GM23338 (cell line): ENCODE results near the gene RHBDD1. TPM values are rescaled to one million over a fixed set of nuclear protein-coding genes. Genes with fewer than 3 reads are reported as not detected.

Experiments used
- ATAC-seq: fragments of 200-7000 bp; cut with Tn5 transposase; 3 replicates; pipeline ENCODE4 v1.9.1; 2020
- DNase-seq: peaks from one replicate; pipeline ENCODE4 v3.0.0-alpha.2; 2015; ENCODE audit warnings: low spot score
- H2AFZ ChIP-seq: fragments of 200-600 bp; sonication (generic); 2 replicates; pipeline ENCODE4 v1.8.0; 2016; ENCODE audit warnings: antibody characterized with exemption, mild to moderate bottlenecking, moderate library complexity
- H3F3A ChIP-seq: fragments of 200-600 bp; sonication (generic); replicated peaks from 2 replicates; pipeline ENCODE4 v1.8.0; 2017; ENCODE audit warnings: antibody characterized with exemption, mixed run types, low read depth
- H3K27ac ChIP-seq: fragments of 200-600 bp; sonication (generic); 2 replicates; pipeline ENCODE4 v1.6.1; 2016; ENCODE audit warnings: low read depth
- H3K27me3 ChIP-seq: fragments of 200-600 bp; sonication (generic); 2 replicates; pipeline ENCODE4 v1.8.0; 2016; ENCODE audit warnings: mild to moderate bottlenecking, mixed run types, moderate library complexity; ENCODE audit not compliant: insufficient read depth
- H3K36me3 ChIP-seq: fragments of 200-600 bp; sonication (generic); 2 replicates; pipeline ENCODE4 v1.8.0; 2016; ENCODE audit warnings: mild to moderate bottlenecking; ENCODE audit not compliant: insufficient read depth
- H3K4me1 ChIP-seq: fragments of 200-600 bp; sonication (generic); 2 replicates; pipeline ENCODE4 v1.8.0; 2016; ENCODE audit warnings: mild to moderate bottlenecking, moderate library complexity; ENCODE audit not compliant: insufficient read depth
- H3K4me2 ChIP-seq: fragments of 200-600 bp; sonication (generic); 2 replicates; pipeline ENCODE4 v1.7.1; 2017; ENCODE audit warnings: mixed run types
- H3K4me3 ChIP-seq: fragments of 200-600 bp; sonication (generic); 2 replicates; pipeline ENCODE4 v1.6.1; 2016; ENCODE audit warnings: mixed run types
- H3K79me2 ChIP-seq: fragments of 200-600 bp; sonication (generic); replicated peaks from 2 replicates; pipeline ENCODE4 v1.8.0; 2017; ENCODE audit warnings: mild to moderate bottlenecking; ENCODE audit not compliant: insufficient read depth
- H3K9me2 ChIP-seq: fragments of 200-600 bp; sonication (generic); 2 replicates; pipeline ENCODE4 v1.8.0; 2017; ENCODE audit not compliant: insufficient read depth
- H4K20me1 ChIP-seq: fragments of 200-600 bp; sonication (generic); replicated peaks from 2 replicates; pipeline ENCODE4 v1.8.0; 2017; ENCODE audit warnings: mild to moderate bottlenecking; ENCODE audit not compliant: insufficient read depth
- H3K27ac Mint-ChIP-seq: 2 replicates; pipeline ENCODE4 v1.8.0; 2020; ENCODE audit warnings: inconsistent platforms, mild to moderate bottlenecking, moderate library complexity, mixed read lengths
- H3K27me3 Mint-ChIP-seq: 3 replicates; pipeline ENCODE4 v1.8.0; 2022; ENCODE audit warnings: low read depth, mild to moderate bottlenecking, moderate library complexity, mixed read lengths, inconsistent platforms; ENCODE audit not compliant: insufficient read depth, poor library complexity
- H3K36me3 Mint-ChIP-seq: 3 replicates; pipeline ENCODE4 v1.8.0; 2021; ENCODE audit warnings: low read depth, mild to moderate bottlenecking, inconsistent platforms, moderate library complexity, mixed read lengths
- H3K4me1 Mint-ChIP-seq: 3 replicates; pipeline ENCODE4 v1.8.0; 2020; ENCODE audit warnings: mild to moderate bottlenecking, inconsistent platforms, mixed read lengths
- H3K4me3 Mint-ChIP-seq: 3 replicates; pipeline ENCODE4 v1.8.0; 2021; ENCODE audit warnings: moderate library complexity, mild to moderate bottlenecking, inconsistent platforms, mixed read lengths
- H3K9me3 Mint-ChIP-seq: 3 replicates; pipeline ENCODE4 v1.8.0; 2020; ENCODE audit warnings: moderate library complexity, mild to moderate bottlenecking, inconsistent platforms, mixed read lengths
- CREB1 ChIP-seq: fragments of 250-450 bp; sonication (Bioruptor Pico); IDR thresholded peaks from 2 replicates; pipeline ENCODE4 v1.5.0; 2020; ENCODE audit warnings: low read depth, mild to moderate bottlenecking, moderate library complexity
- EZH2 ChIP-seq: fragments of 200-600 bp; sonication (generic); IDR thresholded peaks from one replicate; pipeline ENCODE4 v1.8.0; 2017; ENCODE audit warnings: antibody characterized with exemption, mild to moderate bottlenecking, low read depth; ENCODE audit not compliant: unreplicated experiment
- EZH2phosphoT487 ChIP-seq: fragments of 200-600 bp; sonication (generic); IDR thresholded peaks from one replicate; pipeline ENCODE4 v1.8.1; 2018; ENCODE audit warnings: antibody characterized with exemption; ENCODE audit not compliant: unreplicated experiment
- JUNB ChIP-seq: IDR thresholded peaks from one replicate; pipeline ENCODE4 v1.6.1; 2016; ENCODE audit warnings: antibody characterized with exemption; ENCODE audit not compliant: unreplicated experiment
- NANOG ChIP-seq: IDR thresholded peaks from 2 replicates; pipeline ENCODE4 v1.6.1; 2016; ENCODE audit warnings: antibody characterized with exemption, borderline replicate concordance
- POLR2AphosphoS5 ChIP-seq: IDR thresholded peaks from 2 replicates; pipeline ENCODE4 v1.6.1; 2016; ENCODE audit warnings: antibody characterized with exemption, low read depth
- STAT1 ChIP-seq: IDR thresholded peaks from one replicate; pipeline ENCODE4 v1.6.1; 2016; ENCODE audit warnings: antibody characterized with exemption; ENCODE audit not compliant: unreplicated experiment
- ZNF114 ChIP-seq: fragments of 250-450 bp; sonication (Bioruptor Pico); IDR thresholded peaks from 2 replicates; pipeline ENCODE4 v1.5.0; 2020; ENCODE audit warnings: mild to moderate bottlenecking, moderate library complexity
- ZNF331 ChIP-seq: fragments of 250-450 bp; sonication (Bioruptor Pico); IDR thresholded peaks from 2 replicates; pipeline ENCODE4 v1.5.0; 2020; ENCODE audit warnings: low read depth, mild to moderate bottlenecking, moderate library complexity
- polyA plus RNA-seq: library from polyadenylated mRNA; unstranded; fragments of >200 nt; fragmentation: Nextera tagmentation; extraction: Ambion mirVana; gene quantifications from 2 replicates; pipeline ENCODE4 v1.2.1, GENCODE V29; 2016
- total RNA-seq: library from RNA; depleted of rRNA; stranded (reverse); fragments of >200 nt; shearing (Covaris generic); gene quantifications from 2 replicates; pipeline ENCODE4 v1.2.3, GENCODE V29; 2014
- TF ChIP-seq, protein P1 (sequence below): IDR thresholded peaks from 2 replicates; pipeline ENCODE4 v1.6.1; 2016; ENCODE audit warnings: antibody characterized with exemption
- TF ChIP-seq, protein P2 (sequence below): fragments of 250-450 bp; sonication (Bioruptor Pico); IDR thresholded peaks from 2 replicates; pipeline ENCODE4 v1.5.0; 2020; ENCODE audit warnings: mild to moderate bottlenecking, moderate library complexity
- TF ChIP-seq, protein P3 (sequence below), 2 experiments: fragments of 200-600 bp in 1 of 2; sonication (generic) in 1 of 2; conservative IDR thresholded peaks; 2 replicates each; pipeline versions ENCODE4 v1.5.1 to v1.6.1; 2016 to 2017; ENCODE audit warnings: antibody characterized with exemption in 2 of 2, low read depth in 2 of 2, mild to moderate bottlenecking in 2 of 2, moderate library complexity in 1 of 2
- TF ChIP-seq, protein P4 (sequence below): IDR thresholded peaks from one replicate; pipeline ENCODE4 v1.6.1; 2018; ENCODE audit warnings: antibody characterized with exemption; ENCODE audit not compliant: unreplicated experiment

The RHBDD1 gene
- total and polyA plus RNA-seq, 2 experiments from 2014 or later, result 7.3 to 13.0 TPM

DNA sequence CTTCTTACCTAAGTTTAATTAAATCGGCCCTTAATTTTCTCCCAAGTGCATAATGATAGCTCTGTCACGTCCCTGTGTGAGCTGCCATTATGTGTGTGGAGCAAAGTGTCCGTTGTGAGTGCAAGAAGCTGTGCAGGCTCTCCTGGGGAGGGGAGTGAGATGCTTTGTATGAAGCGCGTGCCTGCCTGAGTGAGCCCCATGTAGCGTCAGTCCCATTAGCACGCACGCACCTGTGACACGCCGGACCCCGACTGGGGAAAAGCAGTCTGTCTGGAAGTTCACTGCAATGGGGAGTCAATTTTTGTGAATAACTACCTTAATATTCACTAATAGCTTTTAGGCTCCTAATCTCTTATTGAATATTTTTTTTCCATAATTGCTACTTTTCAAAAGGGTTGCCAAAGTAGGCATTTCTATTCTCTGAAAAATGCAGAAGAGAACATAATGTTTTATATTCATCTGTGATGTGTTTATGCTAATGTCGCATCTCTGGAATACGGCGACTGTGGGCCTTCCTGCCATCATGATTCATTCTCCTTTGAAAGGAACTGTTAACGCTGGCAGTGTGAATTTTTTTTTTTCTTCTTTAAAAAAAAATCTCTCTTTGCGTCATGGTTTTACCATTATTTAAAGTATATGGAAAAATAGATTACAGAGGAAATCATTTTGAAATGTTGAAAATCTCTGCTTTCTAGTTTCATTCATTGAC, 170.5 kb downstream of the RHBDD1 start:
- H3K4me2 ChIP-seq, result no peak overlapping the region
- H3K4me1 ChIP-seq, result no peaks in the 10 kb centered on the region
- DNase-seq, result no peak

More for the DNA sequence above, 170.5 kb downstream of the RHBDD1 start:
- Mint-ChIP-seq H3K4me1 (no peaks in the 10 kb centered on the region; the same call in 2 of the 3 replicates), H3K9me3 (no peaks in the 10 kb centered on the region), H3K36me3 (no peaks in the 10 kb centered on the region), H3K27ac (no peak overlapping the region), H3K27me3 (peaks cover 2% of the 10 kb centered on the region), H3K4me3 (no peak overlapping the region)
- no peak overlapping the region for H3K27ac ChIP-seq
- no peak for TF ChIP-seq EZH2phosphoT487
- TF ChIP-seq, protein P1, sequence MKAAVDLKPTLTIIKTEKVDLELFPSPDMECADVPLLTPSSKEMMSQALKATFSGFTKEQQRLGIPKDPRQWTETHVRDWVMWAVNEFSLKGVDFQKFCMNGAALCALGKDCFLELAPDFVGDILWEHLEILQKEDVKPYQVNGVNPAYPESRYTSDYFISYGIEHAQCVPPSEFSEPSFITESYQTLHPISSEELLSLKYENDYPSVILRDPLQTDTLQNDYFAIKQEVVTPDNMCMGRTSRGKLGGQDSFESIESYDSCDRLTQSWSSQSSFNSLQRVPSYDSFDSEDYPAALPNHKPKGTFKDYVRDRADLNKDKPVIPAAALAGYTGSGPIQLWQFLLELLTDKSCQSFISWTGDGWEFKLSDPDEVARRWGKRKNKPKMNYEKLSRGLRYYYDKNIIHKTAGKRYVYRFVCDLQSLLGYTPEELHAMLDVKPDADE, result no peak
- no peak for TF ChIP-seq JUNB
- TF ChIP-seq, protein P2, sequence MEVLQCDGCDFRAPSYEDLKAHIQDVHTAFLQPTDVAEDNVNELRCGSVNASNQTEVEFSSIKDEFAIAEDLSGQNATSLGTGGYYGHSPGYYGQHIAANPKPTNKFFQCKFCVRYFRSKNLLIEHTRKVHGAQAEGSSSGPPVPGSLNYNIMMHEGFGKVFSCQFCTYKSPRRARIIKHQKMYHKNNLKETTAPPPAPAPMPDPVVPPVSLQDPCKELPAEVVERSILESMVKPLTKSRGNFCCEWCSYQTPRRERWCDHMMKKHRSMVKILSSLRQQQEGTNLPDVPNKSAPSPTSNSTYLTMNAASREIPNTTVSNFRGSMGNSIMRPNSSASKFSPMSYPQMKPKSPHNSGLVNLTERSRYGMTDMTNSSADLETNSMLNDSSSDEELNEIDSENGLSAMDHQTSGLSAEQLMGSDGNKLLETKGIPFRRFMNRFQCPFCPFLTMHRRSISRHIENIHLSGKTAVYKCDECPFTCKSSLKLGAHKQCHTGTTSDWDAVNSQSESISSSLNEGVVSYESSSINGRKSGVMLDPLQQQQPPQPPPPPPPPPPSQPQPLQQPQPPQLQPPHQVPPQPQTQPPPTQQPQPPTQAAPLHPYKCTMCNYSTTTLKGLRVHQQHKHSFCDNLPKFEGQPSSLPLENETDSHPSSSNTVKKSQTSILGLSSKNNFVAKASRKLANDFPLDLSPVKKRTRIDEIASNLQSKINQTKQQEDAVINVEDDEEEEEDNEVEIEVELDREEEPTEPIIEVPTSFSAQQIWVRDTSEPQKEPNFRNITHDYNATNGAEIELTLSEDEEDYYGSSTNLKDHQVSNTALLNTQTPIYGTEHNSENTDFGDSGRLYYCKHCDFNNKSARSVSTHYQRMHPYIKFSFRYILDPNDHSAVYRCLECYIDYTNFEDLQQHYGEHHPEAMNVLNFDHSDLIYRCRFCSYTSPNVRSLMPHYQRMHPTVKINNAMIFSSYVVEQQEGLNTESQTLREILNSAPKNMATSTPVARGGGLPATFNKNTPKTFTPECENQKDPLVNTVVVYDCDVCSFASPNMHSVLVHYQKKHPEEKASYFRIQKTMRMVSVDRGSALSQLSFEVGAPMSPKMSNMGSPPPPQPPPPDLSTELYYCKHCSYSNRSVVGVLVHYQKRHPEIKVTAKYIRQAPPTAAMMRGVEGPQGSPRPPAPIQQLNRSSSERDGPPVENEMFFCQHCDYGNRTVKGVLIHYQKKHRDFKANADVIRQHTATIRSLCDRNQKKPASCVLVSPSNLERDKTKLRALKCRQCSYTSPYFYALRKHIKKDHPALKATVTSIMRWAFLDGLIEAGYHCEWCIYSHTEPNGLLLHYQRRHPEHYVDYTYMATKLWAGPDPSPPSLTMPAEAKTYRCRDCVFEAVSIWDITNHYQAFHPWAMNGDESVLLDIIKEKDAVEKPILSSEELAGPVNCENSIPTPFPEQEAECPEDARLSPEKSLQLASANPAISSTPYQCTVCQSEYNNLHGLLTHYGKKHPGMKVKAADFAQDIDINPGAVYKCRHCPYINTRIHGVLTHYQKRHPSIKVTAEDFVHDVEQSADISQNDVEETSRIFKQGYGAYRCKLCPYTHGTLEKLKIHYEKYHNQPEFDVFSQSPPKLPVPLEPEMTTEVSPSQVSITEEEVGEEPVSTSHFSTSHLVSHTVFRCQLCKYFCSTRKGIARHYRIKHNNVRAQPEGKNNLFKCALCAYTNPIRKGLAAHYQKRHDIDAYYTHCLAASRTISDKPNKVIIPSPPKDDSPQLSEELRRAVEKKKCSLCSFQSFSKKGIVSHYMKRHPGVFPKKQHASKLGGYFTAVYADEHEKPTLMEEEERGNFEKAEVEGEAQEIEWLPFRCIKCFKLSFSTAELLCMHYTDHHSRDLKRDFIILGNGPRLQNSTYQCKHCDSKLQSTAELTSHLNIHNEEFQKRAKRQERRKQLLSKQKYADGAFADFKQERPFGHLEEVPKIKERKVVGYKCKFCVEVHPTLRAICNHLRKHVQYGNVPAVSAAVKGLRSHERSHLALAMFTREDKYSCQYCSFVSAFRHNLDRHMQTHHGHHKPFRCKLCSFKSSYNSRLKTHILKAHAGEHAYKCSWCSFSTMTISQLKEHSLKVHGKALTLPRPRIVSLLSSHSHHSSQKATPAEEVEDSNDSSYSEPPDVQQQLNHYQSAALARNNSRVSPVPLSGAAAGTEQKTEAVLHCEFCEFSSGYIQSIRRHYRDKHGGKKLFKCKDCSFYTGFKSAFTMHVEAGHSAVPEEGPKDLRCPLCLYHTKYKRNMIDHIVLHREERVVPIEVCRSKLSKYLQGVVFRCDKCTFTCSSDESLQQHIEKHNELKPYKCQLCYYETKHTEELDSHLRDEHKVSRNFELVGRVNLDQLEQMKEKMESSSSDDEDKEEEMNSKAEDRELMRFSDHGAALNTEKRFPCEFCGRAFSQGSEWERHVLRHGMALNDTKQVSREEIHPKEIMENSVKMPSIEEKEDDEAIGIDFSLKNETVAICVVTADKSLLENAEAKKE (CRISPR knock-in tag), result no peak
- TF ChIP-seq, protein P3, sequence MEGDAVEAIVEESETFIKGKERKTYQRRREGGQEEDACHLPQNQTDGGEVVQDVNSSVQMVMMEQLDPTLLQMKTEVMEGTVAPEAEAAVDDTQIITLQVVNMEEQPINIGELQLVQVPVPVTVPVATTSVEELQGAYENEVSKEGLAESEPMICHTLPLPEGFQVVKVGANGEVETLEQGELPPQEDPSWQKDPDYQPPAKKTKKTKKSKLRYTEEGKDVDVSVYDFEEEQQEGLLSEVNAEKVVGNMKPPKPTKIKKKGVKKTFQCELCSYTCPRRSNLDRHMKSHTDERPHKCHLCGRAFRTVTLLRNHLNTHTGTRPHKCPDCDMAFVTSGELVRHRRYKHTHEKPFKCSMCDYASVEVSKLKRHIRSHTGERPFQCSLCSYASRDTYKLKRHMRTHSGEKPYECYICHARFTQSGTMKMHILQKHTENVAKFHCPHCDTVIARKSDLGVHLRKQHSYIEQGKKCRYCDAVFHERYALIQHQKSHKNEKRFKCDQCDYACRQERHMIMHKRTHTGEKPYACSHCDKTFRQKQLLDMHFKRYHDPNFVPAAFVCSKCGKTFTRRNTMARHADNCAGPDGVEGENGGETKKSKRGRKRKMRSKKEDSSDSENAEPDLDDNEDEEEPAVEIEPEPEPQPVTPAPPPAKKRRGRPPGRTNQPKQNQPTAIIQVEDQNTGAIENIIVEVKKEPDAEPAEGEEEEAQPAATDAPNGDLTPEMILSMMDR (conservative IDR thresholded peaks at IDR 0.05; ENCODE audit: low read depth in 2 of 2), result no peak
- TF ChIP-seq POLR2AphosphoS5, result no peak
- TF ChIP-seq ZNF331 (CRISPR knock-in tag), result no peak
- TF ChIP-seq STAT1, result no peak
- no peak for TF ChIP-seq ZNF114 (CRISPR knock-in tag)
- TF ChIP-seq CREB1 (CRISPR knock-in tag), result no peak
- TF ChIP-seq, protein P4, sequence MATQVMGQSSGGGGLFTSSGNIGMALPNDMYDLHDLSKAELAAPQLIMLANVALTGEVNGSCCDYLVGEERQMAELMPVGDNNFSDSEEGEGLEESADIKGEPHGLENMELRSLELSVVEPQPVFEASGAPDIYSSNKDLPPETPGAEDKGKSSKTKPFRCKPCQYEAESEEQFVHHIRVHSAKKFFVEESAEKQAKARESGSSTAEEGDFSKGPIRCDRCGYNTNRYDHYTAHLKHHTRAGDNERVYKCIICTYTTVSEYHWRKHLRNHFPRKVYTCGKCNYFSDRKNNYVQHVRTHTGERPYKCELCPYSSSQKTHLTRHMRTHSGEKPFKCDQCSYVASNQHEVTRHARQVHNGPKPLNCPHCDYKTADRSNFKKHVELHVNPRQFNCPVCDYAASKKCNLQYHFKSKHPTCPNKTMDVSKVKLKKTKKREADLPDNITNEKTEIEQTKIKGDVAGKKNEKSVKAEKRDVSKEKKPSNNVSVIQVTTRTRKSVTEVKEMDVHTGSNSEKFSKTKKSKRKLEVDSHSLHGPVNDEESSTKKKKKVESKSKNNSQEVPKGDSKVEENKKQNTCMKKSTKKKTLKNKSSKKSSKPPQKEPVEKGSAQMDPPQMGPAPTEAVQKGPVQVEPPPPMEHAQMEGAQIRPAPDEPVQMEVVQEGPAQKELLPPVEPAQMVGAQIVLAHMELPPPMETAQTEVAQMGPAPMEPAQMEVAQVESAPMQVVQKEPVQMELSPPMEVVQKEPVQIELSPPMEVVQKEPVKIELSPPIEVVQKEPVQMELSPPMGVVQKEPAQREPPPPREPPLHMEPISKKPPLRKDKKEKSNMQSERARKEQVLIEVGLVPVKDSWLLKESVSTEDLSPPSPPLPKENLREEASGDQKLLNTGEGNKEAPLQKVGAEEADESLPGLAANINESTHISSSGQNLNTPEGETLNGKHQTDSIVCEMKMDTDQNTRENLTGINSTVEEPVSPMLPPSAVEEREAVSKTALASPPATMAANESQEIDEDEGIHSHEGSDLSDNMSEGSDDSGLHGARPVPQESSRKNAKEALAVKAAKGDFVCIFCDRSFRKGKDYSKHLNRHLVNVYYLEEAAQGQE, result no peak
- TF ChIP-seq EZH2, result no peak
- no peak for TF ChIP-seq NANOG
- H3K4me3 ChIP-seq, result no peak overlapping the region
- no peak overlapping the region for H2AFZ ChIP-seq
- no peaks in the 10 kb centered on the region for H3K79me2 ChIP-seq
- no peaks in the 10 kb centered on the region for H3F3A ChIP-seq
- no peaks in the 10 kb centered on the region for H4K20me1 ChIP-seq
- no peak for ATAC-seq
- H3K27me3 ChIP-seq, result no peaks in the 10 kb centered on the region
- no peaks in the 10 kb centered on the region for H3K36me3 ChIP-seq
- H3K9me2 ChIP-seq, result no peaks in the 10 kb centered on the region
